ENCODE measurements around the gene DUSP9. TPM values are rescaled to one million over a fixed set of nuclear protein-coding genes. Genes with fewer than 3 reads are reported as not detected.

Gene DUSP9
- total RNA-seq, 5 donors from 2014 or later (not counting 1 experiment from before 2014, with no cell fraction given) = 0.13 to 0.19 TPM; not detected in 3

DNA sequence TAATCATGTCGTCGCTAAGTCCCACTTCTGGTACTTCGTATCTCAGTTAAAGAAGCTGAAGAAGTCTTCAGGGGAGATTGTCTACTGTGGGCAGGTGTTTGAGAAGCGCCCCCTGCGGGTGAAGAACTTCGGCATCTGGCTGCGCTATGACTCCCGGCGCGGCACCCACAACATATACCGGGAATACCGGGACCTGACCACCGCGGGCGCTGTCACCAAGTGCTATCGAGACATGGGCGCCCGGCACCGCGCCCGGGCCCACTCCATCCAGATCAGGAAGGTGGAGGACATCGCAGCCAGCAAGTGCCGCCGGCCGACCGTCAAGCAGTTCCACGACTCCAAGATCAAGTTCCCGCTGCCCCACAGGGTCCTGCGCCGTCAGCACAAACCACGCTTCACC is 15.3 kb downstream of the DUSP9 start:
- ATAC-seq (replicated peaks in 1 of 4) (no peak), DNase-seq (peak in 33 of 35 experiments; percentile 15 to 73 (median 46))
- no peaks in the 10 kb centered on the region for H3K9me3 ChIP-seq
- WGBS (ENCODE audit: insufficient coverage) = 2% methylated on average over 14 of the region's 31 CpGs
- peaks cover 0 to 17% of the 10 kb centered on the region in 2 experiments for H3K27me3 ChIP-seq (replicated peaks in 1 of 2; ENCODE audit: control insufficient read depth in 2 of 2, extremely low read depth in 1 of 2, insufficient read depth in 2 of 2, low read length in 1 of 2)
- H3K9me3 Mint-ChIP-seq = no peaks in the 10 kb centered on the region
- peaks cover 8 to 49% of the 10 kb centered on the region in 2 donors for H3K27me3 Mint-ChIP-seq
- H3K36me3 ChIP-seq (ENCODE audit: control insufficient read depth in 2 of 2, extremely low read depth in 1 of 2, insufficient read depth in 1 of 2, low read length in 1 of 2) = no peaks in the 10 kb centered on the region
- H3K4me1 Mint-ChIP-seq = peaks cover 0 to 8% (median 5%) of the 10 kb centered on the region in 3 donors
- no peak overlapping the region for H3K27ac Mint-ChIP-seq
- POLR2A ChIA-PET = no interaction called here
- no peak overlapping the region for H3K27ac ChIP-seq (ENCODE audit: low read length)
- peak overlapping the region; percentile 49 to 56 (median 56) for H3K4me3 Mint-ChIP-seq
- H3K4me3 ChIP-seq (ENCODE audit: control insufficient read depth in 1 of 2, extremely low read depth in 1 of 2, low read length in 1 of 2) = peak overlapping the region in 1 of 2 donors; percentile 23
- H3K36me3 Mint-ChIP-seq = no peaks in the 10 kb centered on the region
- CTCF ChIA-PET = interaction anchor here (0.6 to 1.3 kb wide), 6 partner anchors 15 to 721 kb away, joined by 3 to 7 read pairs (median 4); partner anchors contain the start of gene DUSP9 (in 1 of the 2)
- H3K4me1 ChIP-seq (ENCODE audit: control insufficient read depth in 1 of 2, extremely low read depth in 1 of 2, insufficient read depth in 2 of 2, low read length in 2 of 2) = peaks cover 0 to 6% of the 10 kb centered on the region in 2 experiments

DNA sequence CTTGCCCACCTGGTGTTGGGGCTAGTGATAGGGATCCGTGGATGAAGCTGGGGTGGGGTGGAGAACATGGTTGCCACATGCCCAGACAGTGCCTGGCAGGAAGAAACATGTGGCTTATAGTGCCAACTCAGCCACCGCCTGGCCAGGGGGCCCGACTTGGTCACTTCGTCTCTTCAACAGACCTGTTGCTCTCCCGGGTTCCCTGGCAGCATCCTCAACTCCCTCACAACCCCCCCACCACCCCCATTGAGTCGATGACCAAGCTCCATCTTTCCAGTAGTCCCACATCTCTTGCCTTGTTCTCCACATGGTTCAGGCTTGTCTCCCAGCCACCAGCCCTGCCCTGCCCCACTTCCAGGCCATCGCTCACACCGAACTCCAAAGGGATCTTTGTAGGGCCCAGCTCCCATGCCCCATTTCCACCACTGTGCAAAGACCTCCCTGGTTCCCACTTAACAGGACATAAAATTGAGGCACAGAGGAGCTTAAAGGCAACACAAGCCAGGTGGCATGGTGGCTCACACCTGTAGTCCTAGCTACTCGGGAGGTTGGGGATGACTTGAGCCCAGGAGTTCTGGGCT is 18.8 kb downstream of the DUSP9 start:
- no peaks in the 10 kb centered on the region for H3K9me3 Mint-ChIP-seq
- Histone ChIP-seq H3K36me3 (ENCODE audit: control insufficient read depth in 2 of 2, extremely low read depth in 1 of 2, insufficient read depth in 1 of 2, low read length in 1 of 2) (no peaks in the 10 kb centered on the region), H3K4me3 (ENCODE audit: control insufficient read depth in 1 of 2, extremely low read depth in 1 of 2, low read length in 1 of 2) (no peak overlapping the region), H3K27ac (ENCODE audit: low read length) (no peak overlapping the region), H3K4me1 (ENCODE audit: control insufficient read depth in 1 of 2, extremely low read depth in 1 of 2, insufficient read depth in 2 of 2, low read length in 2 of 2) (peaks cover 0 to 20% of the 10 kb centered on the region in 2 experiments), H3K27me3 (replicated peaks in 1 of 2; ENCODE audit: control insufficient read depth in 2 of 2, extremely low read depth in 1 of 2, insufficient read depth in 2 of 2, low read length in 1 of 2) (peaks cover 0 to 23% of the 10 kb centered on the region in 2 experiments), H3K9me3 (no peaks in the 10 kb centered on the region)
- peaks cover 5 to 16% (median 13%) of the 10 kb centered on the region in 3 donors for H3K4me1 Mint-ChIP-seq
- peaks cover 14 to 41% of the 10 kb centered on the region in 2 donors for H3K27me3 Mint-ChIP-seq
- no peak overlapping the region for H3K27ac Mint-ChIP-seq
- H3K36me3 Mint-ChIP-seq = no peaks in the 10 kb centered on the region
- DNase-seq (no peak), ATAC-seq (replicated peaks in 1 of 4) (no peak)
- 75% methylated on average over 6 of the region's 9 CpGs for WGBS (ENCODE audit: insufficient coverage)
- ChIA-PET CTCF (interaction anchor here (0.6 to 2.0 kb wide), 4 partner anchors 21 to 719 kb away, joined by 4 to 8 read pairs (median 6); partner anchors contain the start of gene SLC6A8 (in 1 of the 2)), POLR2A (no interaction called here)
- H3K4me3 Mint-ChIP-seq = no peak overlapping the region

DNA sequence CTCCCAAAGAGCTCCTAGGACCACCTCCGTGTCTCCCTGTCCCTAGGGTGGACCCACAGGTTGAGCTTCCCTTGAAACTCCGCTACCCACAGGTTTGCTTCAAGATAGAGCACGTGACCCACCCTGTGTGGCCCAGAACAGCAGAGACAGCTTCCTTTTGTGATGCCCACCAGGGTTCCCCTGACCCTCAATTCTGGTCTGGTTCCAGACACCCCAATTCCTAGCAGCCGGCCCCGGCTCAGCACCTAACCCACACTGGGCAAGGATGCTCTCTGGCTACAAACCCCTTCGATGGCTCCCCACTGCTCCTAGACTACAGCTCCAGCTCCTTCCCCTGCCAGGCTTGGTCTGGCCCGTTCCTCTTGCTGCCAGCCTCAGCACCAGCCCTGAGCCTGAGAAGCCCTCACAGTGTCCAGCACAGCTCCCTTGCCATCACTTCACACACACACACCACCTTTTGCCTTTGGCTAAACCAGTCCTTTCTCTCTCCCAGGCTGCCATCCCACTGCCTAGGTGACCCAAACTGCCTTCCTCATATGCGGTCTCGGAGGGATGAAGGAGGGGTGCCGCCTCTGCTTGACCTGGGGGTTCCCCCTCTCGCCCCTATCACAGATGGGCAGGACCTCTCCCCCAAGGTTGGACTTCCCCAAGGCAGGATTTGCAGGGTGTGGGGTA is 20.4 kb downstream of the DUSP9 start:
- ChIA-PET POLR2A (interaction anchor here in 1 of 2 donors (1.0 kb wide), 1 partner anchor 15 kb away, joined by 10 read pairs; no protein-coding TSS in a partner anchor), CTCF (interaction anchor here (0.6 to 3.6 kb wide), 13 partner anchors 13 to 1050 kb away, joined by 3 to 24 read pairs (median 7); no protein-coding TSS in a partner anchor)
- Mint-ChIP-seq H3K27ac (no peak overlapping the region), H3K4me1 (peaks cover 5 to 12% (median 9%) of the 10 kb centered on the region in 3 donors), H3K27me3 (peaks cover 14 to 33% of the 10 kb centered on the region in 2 donors), H3K36me3 (no peaks in the 10 kb centered on the region), H3K4me3 (peak overlapping the region; percentile 47 to 65 (median 49)), H3K9me3 (no peaks in the 10 kb centered on the region)
- peaks cover 0 to 14% of the 10 kb centered on the region in 2 experiments for H3K4me1 ChIP-seq (ENCODE audit: control insufficient read depth in 1 of 2, extremely low read depth in 1 of 2, insufficient read depth in 2 of 2, low read length in 2 of 2)
- no peak overlapping the region for H3K4me3 ChIP-seq (ENCODE audit: control insufficient read depth in 1 of 2, extremely low read depth in 1 of 2, low read length in 1 of 2)
- DNase-seq = peak in 1 of 35 experiments; percentile 10
- peak in 1 of 4 experiments; percentile 34 for ATAC-seq (replicated peaks in 1 of 4)
- peaks cover 0 to 32% of the 10 kb centered on the region in 2 experiments for H3K27me3 ChIP-seq (replicated peaks in 1 of 2; ENCODE audit: control insufficient read depth in 2 of 2, extremely low read depth in 1 of 2, insufficient read depth in 2 of 2, low read length in 1 of 2)
- WGBS (ENCODE audit: insufficient coverage) = 88% methylated on average over 5 of the region's 11 CpGs
- H3K9me3 ChIP-seq = no peaks in the 10 kb centered on the region
- H3K36me3 ChIP-seq (ENCODE audit: control insufficient read depth in 2 of 2, extremely low read depth in 1 of 2, insufficient read depth in 1 of 2, low read length in 1 of 2) = no peaks in the 10 kb centered on the region
- no peak overlapping the region for H3K27ac ChIP-seq (ENCODE audit: low read length)

DNA sequence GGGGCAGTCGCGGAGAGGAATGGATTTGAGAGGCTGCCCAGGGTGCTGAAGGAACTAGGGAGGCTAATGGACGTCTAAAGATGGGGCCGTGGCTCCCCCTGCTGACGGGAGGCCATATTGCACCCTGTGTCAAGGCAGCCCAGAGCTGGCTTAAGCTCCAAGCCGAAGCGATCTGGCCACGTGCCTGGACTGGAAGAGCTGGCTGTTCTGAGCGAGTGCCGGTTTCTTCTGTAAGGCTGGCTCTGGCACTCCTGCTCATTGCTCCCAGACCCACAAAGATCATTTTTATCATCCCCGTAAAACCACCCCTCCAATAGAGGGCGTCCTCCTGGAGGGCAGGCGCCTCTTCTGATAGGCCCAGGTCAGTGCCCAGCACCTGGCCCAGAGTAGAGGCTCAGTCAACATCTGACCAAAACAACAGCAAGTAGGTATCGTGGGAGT is 21.0 kb downstream of the DUSP9 start:
- Mint-ChIP-seq H3K9me3 (no peaks in the 10 kb centered on the region), H3K27me3 (peaks cover 17 to 32% of the 10 kb centered on the region in 2 donors), H3K4me3 (peak overlapping the region; percentile 47 to 65 (median 49)), H3K27ac (no peak overlapping the region), H3K36me3 (no peaks in the 10 kb centered on the region), H3K4me1 (peaks cover 5 to 10% (median 8%) of the 10 kb centered on the region in 3 donors)
- peaks cover 0 to 19% of the 10 kb centered on the region in 2 experiments for H3K4me1 ChIP-seq (ENCODE audit: control insufficient read depth in 1 of 2, extremely low read depth in 1 of 2, insufficient read depth in 2 of 2, low read length in 2 of 2)
- WGBS (ENCODE audit: insufficient coverage) = 13% methylated on average over 3 of the region's 14 CpGs
- H3K27ac ChIP-seq (ENCODE audit: low read length) = no peak overlapping the region
- no peak overlapping the region for H3K4me3 ChIP-seq (ENCODE audit: control insufficient read depth in 1 of 2, extremely low read depth in 1 of 2, low read length in 1 of 2)
- POLR2A ChIA-PET = no interaction called here
- DNase-seq (peak in 34 of 35 experiments; percentile 25 to 84 (median 63)), ATAC-seq (replicated peaks in 1 of 4) (peak; percentile 73 to 86 (median 78))
- peaks cover 0 to 37% of the 10 kb centered on the region in 2 experiments for H3K27me3 ChIP-seq (replicated peaks in 1 of 2; ENCODE audit: control insufficient read depth in 2 of 2, extremely low read depth in 1 of 2, insufficient read depth in 2 of 2, low read length in 1 of 2)
- no peaks in the 10 kb centered on the region for H3K36me3 ChIP-seq (ENCODE audit: control insufficient read depth in 2 of 2, extremely low read depth in 1 of 2, insufficient read depth in 1 of 2, low read length in 1 of 2)
- no peaks in the 10 kb centered on the region for H3K9me3 ChIP-seq
- CTCF ChIA-PET = interaction anchor here (0.6 to 3.6 kb wide), 11 partner anchors 12 to 726 kb away, joined by 3 to 24 read pairs (median 8); no protein-coding TSS in a partner anchor

DNA sequence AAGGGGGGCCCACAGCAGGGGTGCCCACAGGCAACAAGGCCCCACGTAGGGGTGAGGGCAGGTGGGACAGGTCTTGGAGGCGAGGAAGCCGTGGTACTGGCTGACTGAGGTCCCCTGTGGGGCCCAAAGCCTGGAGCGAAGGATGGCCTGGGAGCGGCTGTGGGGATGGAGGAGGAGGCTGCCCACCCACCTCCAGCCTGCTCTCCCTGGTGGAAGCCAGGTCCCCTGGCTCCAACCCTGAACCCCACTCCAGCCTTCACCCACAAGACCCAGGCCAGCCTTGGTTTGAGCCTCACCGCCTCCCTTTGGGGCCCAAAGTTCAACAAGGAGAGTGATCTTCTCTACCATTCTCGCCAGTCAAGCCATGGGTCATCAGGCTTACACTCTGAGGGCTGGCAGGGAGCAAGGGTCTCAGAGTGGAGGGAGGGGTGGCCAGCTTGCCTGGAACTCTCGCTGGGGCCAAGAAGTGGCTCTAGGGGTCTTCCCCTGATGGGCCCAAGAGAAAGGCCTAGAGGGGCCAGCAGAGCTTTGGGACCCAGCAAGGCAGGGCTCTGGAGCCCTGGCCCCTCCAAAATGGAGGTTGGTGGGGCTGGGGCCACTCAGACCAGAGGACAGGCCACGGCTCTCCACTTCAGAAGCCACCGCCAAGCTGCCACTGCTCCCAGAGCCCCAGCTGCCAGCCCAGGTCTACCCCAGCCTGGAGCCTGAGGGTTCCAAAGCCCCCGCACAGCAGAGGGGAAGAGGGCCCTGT is 21.6 kb downstream of the DUSP9 start:
- no peaks in the 10 kb centered on the region for H3K9me3 ChIP-seq
- DNase-seq (peak in 2 of 35 experiments; percentile 5 to 11), ATAC-seq (replicated peaks in 1 of 4) (no peak)
- no peak overlapping the region for H3K4me3 ChIP-seq (ENCODE audit: control insufficient read depth in 1 of 2, extremely low read depth in 1 of 2, low read length in 1 of 2)
- 100% methylated on average over 2 of the region's 11 CpGs for WGBS (ENCODE audit: insufficient coverage)
- peaks cover 0 to 40% of the 10 kb centered on the region in 2 experiments for H3K27me3 ChIP-seq (replicated peaks in 1 of 2; ENCODE audit: control insufficient read depth in 2 of 2, extremely low read depth in 1 of 2, insufficient read depth in 2 of 2, low read length in 1 of 2)
- Mint-ChIP-seq H3K27ac (no peak overlapping the region), H3K36me3 (no peaks in the 10 kb centered on the region), H3K4me3 (no peak overlapping the region), H3K27me3 (peaks cover 20 to 32% of the 10 kb centered on the region in 2 donors), H3K4me1 (peaks cover 6 to 12% (median 8%) of the 10 kb centered on the region in 3 donors), H3K9me3 (no peaks in the 10 kb centered on the region)
- POLR2A ChIA-PET = no interaction called here
- CTCF ChIA-PET = interaction anchor here (0.6 to 3.6 kb wide), 14 partner anchors 10 to 727 kb away, joined by 3 to 24 read pairs (median 5); no protein-coding TSS in a partner anchor
- H3K27ac ChIP-seq (ENCODE audit: low read length) = no peak overlapping the region
- H3K4me1 ChIP-seq (ENCODE audit: control insufficient read depth in 1 of 2, extremely low read depth in 1 of 2, insufficient read depth in 2 of 2, low read length in 2 of 2) = peaks cover 0 to 23% of the 10 kb centered on the region in 2 experiments
- H3K36me3 ChIP-seq (ENCODE audit: control insufficient read depth in 2 of 2, extremely low read depth in 1 of 2, insufficient read depth in 1 of 2, low read length in 1 of 2) = no peaks in the 10 kb centered on the region
